Activated CD4-positive, alpha-beta T cell treated with anti-CD3 and anti-CD28 coated beads, Interleukin-2, Interleukin-6, amounts not matched to agents 100 ng/mL and 50 ng/mL, durations not matched to agents 16 hours and 8 hours (primary cell): ENCODE results near the gene DESI1.
A peak's percentile ranks its signal among the peaks of the same experiment; 100 is the strongest.
"Not testable (repeated sequence)": the region's sequence is repeated elsewhere in the genome, so short reads cannot be mapped to it uniquely, and the experiment has no call there.

Source experiments
- DNase-seq: peaks from one replicate; pipeline ENCODE4 v3.0.0-alpha.2; 2020

Gene DESI1

DNA sequence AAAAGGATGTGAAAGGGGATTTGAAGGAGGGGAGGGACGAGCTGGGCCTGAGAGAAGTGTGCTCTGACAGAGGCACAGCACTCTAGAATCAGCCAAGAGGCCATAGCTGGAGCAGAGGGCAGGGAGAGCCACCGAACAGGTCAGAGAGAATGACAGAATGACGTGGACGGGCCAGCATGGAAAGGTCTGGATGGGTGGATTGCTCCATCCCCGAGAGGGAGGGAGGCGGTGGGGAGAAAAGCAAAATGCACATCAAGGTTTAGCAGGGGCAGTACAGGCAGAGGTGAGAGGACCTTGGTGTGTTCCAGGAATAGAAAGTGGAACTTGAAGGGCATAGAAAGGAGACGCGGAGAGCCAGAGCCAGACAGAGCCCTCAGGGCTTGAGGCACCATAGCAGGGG is 38.1 kb downstream of the DESI1 start:
- DNase-seq: no peak

DNA sequence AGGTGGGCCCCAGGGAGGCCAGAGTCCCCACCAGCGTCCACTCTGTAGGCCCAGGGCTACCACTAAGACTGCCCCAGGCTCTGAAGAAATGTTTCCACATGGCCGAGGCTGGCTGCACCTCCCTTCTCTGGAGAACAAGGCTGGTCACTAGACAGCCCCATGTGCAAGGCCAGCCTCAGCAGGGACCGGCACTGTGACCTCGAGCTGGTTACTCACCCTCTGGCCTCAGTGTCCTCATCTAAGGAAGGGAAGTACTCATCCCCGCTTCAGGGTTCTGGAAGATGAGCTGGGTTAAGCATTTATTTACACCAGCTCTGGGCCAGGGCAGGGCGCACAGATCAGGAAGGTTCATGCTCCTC is 40.9 kb downstream of the DESI1 start:
- DNase-seq: no peak

DNA sequence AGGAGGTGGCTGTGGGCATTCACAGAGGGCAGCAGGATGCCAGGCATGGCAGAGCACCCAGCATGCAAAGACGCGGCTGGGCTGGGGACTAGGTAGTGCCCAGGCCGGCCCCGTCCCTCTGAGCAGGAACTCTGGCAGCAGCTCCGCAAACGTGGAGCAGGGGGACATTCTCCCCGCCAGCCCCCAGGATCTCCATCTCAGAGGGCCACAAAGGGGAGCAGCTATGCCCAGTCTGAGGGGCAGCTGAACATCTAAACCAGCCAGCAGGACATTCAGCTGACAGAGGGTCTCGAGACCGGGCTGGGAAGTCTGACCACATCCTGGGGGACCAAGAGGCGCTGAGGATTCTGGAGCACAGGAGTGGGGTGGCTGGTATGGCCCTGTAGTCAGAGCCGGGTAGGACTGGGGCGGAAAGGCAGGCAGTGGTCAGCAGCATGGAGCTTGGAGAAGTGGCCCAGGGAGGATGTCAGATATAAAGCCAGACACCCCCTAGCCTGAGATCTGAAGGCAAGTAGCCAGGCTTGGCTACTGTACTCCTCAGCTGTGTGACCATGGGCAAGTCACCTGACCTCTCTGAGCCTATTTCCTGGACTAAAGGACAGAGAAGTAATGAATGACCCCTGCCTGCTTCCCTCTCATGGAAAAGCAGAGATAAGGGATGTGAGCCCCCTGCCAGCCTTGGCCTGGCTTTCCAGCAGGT is 41.4 kb downstream of the DESI1 start:
- no peak for DNase-seq

DNA sequence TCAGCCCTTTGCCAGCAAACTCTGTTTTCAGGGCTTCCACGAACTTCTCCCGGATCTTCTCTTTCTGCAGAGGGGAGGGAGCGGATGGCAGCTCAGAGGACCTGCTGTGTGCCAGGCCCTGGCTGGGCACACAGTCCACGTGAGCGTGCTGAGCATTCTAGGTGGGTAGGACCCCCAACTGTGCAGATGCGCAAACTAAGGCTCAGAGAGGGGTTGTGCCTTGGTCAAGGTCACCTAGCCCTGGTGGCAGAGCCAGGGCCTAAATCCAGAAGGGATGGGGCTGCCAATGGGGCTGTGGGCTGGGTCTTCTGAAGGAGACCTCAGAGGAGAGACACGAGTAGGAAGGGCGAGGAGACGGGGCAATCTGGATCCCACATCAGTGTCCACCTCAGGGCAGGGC is 42.0 kb downstream of the DESI1 start:
- no peak for DNase-seq

DNA sequence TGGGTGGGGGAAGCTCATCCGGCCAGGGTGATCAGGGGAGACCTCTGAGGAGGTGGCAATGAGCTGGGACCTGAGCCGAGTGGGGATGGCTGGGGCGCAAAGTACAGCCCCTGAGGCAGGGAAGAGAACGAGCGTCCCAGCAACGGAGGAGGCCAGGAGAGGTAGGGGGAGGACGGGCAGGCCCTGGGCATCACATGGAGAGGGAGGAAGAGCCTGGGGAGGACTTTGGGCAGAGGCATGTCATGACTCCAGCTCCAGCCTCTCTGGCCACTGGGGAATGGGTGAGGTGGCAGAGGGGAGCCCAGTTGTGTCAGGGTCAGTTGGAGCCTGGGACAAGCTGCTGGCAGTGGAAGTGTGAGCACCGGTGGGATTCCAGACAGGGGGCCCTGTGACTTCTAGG is 42.7 kb downstream of the DESI1 start:
- DNase-seq: no peak

DNA sequence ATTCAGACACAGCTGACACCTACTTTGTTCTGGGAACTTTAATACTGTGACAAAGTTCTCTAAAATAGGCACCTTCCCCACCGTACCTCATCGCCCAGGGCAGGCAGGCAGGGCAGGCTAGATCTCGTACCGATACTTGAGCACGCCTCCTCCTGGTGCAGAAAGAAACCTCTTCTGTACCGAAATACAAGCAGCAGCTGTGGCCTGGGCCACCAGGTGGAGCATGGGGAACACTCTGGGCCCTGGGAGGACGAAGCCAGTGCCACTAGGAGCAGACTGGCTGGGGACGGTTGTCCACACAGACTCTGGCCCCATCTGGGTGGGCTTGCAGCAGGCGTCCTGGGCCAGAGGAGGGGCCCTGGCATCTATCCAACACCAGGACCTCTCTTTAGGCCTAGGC is 44.0 kb downstream of the DESI1 start:
- DNase-seq: peak; percentile 45

DNA sequence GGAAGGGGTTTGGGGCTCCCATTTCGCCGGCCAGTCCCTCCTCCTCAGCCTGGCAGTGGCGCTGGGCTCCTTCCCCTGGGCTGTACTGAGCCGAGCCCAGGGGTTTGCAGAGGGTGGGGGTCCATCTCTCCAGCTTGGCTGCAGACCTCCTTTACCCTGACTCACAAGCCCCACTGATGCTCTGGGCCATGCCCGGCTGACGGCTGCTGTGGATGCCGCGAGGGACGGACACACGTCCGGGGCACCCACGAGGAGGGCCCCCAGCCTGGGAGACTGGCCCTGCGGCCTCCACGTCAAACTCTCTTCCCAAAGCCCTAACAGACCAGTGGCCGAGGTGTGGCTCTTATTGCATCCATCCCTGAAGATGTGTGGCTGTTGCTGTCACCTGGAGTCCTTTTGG is 45.3 kb downstream of the DESI1 start:
- no peak for DNase-seq

DNA sequence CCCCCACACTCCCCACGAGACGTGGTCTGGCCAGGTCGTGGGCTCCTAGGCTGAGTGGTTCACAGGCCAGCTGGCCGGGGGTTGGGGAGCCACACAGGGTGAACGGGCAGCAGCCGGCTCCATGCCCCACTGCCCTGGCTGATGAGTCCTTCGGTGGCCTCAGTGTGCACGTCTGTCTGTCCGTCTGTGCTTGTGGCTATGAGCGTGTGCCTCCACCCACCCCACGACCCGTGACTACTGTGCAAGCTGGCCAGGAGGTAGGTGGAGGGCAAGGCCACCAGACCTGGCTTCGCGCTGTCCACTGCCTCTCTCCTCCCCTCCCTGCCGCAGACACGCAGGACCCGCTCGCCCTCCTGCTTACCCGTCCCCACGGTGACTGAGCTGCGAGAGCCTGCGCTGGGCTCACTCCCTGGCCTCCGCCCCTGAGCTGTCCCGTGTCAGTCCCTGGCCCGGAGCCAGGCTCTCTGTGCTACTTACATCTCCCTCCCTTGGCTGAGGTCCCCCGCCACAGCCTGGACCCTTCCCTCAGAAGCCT is 45.9 kb downstream of the DESI1 start:
- no peak for DNase-seq

DNA sequence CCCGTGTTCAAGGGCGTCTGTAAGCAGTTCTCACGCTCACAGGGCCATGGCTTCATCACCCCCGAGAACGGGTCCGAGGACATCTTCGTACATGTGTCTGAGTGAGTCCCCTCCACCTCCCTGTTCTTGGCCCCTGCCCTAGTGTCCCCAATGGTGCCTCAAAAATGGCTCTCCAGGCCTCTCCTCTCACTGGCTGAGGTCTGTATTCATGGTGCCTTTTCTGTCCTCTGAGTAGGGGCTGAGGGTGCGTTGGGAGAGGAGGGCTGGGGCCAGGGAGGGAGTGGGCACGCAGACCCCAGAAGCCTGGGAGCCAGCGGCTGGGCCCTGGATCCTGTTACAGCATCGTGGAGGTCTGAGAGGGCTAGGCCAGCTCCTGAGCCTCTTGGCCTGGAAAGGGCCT is 47.2 kb downstream of the DESI1 start:
- DNase-seq: no peak

DNA sequence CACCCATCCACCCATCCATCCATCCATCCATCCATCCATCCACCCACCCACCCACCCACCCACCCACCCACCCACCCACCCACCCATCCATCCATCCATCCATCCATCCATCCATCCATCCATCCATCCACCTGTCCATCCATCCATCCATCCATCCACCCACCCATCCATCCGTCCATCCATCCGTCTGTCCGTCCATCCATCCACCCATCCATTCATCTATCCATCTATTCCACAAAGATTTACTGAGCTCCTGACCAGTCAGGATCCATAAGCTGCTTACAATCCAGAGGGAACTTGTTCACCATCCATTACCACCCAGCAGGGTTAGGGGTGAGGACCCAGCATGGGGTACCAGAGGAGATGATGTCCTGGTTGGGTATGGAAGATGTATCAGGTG is 48.5 kb downstream of the DESI1 start:
- not testable (repeated sequence) for DNase-seq

DNA sequence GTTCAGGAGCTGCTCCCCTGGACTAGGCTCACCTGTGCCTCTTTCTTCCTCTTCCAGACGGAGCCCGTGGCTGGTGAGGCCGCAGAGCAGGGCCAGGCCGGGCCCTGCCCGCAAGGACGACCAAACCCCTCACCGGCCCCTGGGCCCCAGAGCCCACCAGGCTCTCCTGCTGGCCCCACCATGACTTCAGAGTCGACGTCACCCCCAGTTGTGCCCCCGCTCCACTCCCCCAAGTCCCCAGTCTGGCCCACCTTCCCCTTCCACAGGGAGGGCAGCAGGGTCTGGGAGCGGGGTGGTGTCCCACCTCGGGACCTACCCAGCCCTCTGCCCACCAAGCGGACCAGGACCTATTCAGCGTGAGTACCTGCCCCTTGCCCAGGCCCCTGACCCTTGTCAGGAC is 49.1 kb downstream of the DESI1 start:
- DNase-seq: no peak

DNA sequence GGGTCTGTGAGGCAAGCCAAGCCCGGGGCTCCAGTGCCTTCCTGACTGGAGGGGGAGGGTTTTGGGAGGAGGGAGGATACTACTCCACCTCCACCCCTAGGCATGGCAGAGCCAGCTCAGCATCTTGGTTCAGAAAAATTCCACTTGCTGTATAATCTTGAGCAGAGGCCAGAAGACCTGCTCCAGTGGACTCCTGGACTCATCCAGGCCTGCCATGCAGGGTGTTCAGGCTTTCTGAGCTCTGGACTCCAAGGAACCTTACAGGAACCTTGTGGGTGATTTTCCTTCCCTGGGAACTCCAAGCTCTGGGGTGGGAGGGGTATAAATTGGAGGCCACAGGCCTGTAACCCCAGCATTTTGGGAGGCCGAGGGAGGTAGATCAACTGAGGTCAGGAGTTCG is 50.6 kb downstream of the DESI1 start:
- DNase-seq: no peak

DNA sequence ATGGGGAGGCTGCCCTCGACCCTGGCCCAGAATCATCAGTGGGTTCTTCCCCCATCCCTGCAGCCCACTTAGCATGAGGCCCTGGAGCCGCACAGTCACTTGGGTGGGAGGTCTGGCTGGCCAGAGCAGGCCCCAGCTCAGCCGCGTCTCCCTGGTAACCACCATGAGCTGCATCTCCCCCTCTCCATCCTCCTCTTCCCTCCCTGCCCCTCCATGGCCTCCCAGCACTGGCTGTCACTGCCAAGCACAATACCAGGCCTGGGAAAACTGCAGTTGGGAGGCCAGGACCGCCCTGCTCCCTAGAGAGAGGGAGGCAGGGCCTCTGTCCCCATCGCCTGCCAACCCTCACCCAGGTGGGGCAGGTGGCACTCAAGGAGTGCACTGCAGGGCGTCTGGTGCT is 52.0 kb downstream of the DESI1 start:
- DNase-seq: no peak

DNA sequence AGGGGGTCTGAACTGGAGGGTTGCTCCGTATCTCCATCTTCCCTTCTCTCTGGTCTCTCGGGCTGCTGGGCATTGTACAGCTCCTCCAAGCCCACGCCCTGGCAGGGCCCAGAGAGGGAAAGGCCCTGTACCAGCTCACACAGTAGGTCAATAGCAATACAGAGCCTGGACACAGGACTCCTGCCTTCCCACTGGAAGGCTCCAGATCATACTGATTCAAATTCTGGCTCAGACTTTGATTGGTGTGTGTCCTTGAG is 53.4 kb downstream of the DESI1 start:
- DNase-seq: no peak

DNA sequence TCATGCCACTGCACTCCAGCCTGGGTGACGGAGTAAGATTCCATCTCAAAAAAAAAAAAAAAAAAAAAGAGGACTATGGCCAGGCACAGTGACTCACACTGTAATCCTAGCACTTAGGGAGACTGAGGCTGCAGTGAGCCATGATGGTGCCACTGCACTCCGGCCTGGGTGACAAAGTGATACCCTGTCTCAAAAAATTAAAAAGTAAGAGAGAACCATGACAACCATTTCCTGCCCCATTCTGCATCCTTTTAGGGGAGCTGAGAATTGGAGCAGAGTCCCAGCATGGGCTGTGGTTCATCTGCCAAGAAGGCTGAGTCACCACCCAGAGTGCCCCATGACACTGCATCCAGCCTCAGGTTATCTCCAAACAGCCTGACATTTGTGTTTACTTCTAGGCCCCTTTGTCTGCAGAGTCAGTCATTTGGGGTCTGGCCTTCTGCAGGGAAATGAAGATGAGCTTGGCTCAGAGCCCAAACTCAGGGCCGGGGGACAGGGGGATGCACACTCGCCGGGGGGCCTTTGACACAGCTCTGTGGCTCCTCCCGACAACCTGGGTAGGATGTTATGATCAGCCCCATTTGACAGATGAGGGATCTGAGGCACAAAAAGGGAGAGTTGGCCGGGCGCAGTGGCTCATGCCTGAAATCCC is 55.3 kb downstream of the DESI1 start:
- peak; percentile 58 for DNase-seq

DNA sequence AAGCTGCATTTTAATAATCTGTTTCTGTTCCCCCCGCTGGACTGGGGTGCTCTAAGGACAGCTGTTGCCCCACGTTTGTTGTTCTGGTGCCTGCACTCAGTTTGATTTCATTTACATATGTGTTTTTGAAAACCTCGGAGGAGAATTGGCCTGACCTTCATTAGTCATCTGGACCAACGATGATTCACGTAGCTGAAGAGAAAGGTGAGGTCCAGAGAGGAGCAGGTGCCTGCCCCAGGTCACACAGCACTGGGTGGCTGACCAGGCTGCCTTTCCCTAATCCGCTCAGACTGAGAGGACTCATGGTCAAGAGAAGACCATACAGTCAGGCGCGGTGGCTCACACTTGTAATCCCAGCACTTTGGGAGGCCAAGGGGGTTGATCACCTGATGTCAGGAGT is 56.3 kb downstream of the DESI1 start:
- no peak for DNase-seq

DNA sequence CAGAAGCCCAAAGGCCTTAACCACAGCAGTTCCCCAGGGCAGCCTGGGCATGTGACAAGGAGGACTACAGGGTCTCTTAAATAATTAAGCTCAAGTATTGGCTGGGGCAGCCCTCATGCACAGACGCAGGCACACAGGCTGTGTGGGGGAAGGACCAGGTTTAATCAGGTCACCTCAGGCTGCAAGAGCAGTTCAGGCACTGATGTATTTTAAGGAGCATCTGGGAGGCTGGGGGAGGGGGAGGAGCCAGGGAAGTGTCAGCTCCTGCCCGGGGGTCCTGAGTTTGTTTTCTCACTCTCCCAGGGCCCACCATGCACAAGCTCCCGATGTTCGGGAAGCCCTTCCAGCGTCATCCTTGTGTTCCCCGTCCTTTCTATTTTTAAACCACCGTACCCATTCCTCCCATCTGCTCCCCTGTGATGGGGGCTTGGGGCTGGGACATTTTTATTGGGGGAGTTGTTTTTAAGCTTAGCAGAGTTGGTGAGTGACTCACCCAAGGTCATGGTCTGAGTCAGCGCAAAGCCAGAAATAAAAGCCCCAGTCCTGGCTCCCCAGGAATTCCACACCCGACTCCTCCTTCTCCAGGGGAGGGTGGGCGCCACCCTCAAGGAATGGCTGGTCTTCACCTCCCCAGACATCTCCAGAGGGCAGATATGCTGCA is 57.7 kb downstream of the DESI1 start:
- DNase-seq: no peak

DNA sequence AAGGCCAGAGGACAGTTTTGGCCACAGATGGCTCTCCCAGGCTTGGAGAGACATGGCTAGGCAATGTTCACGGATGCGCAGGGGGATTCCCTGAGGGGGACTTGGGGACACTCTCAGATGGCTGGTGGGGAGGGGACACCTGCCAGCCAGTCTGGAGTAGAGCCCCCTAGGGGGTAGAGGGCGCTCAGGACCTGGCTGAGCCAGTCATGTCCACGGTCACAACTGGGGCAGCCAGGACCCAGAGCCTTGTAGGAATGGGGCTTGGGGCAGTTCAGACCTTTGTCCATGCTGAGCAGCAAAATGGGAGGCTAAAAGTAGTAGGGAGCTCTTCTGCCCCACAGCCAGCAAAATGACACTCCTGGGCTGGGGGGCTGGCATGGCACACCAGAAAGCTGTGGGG is 58.4 kb downstream of the DESI1 start:
- no peak for DNase-seq

DNA sequence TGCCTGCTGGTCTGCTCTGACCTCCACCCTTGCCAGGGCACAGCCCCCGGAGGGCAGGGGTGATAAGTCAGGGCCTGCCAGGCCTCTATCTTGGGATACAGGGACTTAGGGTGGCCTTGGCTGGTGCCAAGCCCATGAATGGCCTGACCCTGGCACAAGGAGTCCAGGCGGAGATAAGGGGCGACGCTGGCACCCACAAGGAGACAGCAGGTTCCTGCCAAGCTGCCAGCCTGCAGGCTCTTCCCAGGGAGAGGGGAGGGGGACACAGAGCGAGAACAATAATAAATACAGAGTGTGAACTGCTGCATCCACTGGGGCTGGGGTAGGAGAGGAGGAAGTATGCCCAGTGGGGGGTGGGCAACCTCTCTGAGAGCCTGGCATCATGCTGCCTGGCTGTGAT is 59.1 kb downstream of the DESI1 start:
- no peak for DNase-seq

DNA sequence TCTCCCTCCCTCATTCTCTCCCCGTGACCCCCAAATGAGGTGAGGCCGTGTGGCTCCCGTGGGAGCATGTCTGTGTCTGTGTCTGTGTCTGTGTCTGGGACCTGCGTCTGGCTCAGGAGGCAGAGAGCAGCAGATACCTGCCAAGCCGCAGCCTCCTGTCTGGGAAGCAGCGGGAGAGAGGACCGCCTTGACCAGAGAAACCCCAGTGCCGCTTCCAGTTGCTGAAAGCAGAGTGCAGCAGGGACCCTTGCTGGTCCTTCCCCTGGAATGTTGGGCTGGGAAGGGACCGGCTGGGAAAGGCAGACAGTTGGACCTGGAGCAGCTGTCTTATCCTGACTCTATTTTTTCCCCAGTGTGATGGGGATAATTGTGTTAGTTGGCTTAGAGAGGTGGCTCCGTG is 59.5 kb downstream of the DESI1 start:
- DNase-seq: no peak

DNA sequence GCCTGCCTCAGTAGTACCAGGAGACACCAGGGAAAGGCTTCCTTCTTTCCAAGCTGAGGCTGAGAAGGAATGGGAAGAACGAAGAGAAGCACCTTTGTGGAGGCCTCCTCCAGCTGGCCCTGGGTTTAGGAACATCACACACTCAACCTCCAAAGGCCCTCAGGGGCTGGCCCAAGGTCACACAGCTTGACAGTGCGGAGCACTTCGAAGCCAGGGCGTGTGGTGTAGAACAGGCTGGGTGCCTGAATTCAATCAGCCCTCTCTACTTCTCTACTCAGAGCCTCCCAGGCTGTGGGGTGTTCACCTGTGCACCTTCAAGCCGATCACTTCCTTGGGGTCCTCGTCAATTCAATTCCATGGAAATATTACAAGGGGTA is 60.8 kb downstream of the DESI1 start:
- no peak for DNase-seq

DNA sequence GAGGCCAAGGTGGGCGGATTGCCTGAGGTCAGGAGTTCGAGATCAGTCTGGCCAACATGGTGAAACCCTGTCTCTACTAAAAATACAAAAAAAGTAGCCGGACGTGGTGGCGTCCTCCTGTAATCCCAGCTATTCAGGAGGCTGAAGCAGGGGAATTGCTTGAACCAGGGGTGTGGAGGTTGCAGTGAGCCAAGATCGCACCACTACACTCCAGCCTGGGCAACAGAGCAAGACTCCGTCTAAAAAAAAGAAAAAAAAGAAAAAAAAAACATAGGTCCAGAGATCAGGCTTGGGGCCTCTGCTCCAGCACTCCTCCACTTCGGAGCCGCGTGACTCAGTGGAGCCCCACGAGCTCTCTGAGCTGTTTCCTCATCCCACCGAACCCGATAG is 62.6 kb downstream of the DESI1 start:
- not testable (repeated sequence) for DNase-seq

DNA sequence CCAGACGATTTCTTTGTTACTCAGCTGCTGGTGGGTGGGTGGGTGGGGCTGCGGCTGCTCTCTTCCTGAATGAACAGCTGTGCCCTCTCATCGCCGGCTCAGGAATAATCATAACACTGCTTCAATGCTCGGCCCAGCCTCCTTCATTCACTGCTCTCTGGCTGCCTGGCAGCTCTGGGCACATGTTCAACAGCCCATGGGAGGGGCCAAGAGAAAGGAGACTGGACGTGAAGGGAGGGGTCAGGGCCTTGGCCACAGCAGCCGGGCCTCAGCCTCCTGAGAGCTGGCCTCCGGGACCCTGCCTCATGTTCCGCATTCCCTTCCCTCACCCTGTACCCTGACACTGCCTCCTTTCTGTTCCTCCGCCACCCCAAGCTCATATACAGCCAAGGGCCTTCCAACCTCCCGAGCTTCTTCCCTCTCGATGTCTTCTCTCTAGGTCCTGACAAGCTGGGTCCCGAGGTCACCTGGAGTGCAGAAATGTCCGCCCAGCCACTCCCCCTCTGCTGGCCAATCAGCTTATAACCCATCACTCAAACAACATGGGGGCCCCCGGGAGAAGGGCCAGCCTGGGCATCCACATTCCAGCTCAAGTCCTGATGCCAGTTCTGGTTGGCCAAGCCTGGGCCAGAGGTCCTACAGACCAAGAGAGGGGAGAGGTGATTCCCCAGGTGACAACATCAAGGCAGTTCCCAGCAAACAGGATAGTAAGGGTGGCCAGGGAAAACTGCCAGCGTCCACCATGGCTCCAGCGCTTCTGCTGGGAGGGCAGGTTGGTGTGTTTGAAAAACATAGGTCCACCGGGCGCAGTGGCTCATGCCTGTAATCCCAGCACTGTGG is 63.2 kb downstream of the DESI1 start:
- DNase-seq: no peak

DNA sequence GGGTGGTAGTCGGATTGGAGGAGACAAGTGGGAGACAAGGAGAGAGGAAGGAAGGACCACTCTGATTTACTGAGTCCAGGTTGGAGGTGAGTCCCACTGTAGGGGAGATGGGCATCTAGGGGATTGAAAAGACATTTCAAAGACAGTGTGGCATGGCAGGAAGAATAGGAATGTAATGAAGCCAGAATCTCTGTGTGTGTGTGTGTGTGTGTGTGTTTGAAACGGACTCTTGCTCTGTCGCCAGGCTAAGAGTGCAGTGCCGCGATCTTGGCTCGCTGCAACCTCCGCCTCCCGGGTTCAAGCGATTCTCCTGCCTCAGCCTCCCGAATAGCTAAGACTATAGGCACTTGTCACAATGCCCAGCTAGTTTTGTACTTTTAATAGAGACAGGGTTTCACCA is 64.3 kb downstream of the DESI1 start:
- DNase-seq: no peak
